ENCODE measurements around the gene PPM1M. TPM values are rescaled to one million over a fixed set of nuclear protein-coding genes. Genes with fewer than 3 reads are reported as not detected.

PPM1M gene
- total and polyA plus RNA-seq, 2 experiments from 2014 or later = 2.2 to 4.0 TPM

DNA sequence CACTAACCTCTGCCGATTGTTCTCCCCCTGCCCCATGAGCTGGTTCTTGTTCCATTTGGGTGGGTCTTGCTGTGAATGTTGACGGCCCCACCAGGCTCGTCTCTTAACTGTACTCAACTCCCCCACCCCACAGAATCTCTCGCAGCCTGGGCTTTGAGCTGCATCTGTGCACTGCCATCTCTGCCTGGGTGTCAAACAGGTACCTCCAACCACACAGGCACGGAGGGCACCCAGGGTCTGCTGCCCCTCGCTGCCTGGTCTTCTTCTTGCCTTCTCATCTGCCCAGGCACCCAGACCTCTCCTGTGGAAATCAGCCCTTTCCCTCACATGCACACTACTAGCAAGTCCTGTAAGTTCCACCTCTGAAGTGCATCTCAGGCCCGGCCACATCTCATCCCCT is 30.2 kb upstream of the PPM1M start:
- H3K36me3 Mint-ChIP-seq (ENCODE audit: low read depth) = peaks cover 52% of the 10 kb centered on the region
- TF ChIP-seq, protein P1, sequence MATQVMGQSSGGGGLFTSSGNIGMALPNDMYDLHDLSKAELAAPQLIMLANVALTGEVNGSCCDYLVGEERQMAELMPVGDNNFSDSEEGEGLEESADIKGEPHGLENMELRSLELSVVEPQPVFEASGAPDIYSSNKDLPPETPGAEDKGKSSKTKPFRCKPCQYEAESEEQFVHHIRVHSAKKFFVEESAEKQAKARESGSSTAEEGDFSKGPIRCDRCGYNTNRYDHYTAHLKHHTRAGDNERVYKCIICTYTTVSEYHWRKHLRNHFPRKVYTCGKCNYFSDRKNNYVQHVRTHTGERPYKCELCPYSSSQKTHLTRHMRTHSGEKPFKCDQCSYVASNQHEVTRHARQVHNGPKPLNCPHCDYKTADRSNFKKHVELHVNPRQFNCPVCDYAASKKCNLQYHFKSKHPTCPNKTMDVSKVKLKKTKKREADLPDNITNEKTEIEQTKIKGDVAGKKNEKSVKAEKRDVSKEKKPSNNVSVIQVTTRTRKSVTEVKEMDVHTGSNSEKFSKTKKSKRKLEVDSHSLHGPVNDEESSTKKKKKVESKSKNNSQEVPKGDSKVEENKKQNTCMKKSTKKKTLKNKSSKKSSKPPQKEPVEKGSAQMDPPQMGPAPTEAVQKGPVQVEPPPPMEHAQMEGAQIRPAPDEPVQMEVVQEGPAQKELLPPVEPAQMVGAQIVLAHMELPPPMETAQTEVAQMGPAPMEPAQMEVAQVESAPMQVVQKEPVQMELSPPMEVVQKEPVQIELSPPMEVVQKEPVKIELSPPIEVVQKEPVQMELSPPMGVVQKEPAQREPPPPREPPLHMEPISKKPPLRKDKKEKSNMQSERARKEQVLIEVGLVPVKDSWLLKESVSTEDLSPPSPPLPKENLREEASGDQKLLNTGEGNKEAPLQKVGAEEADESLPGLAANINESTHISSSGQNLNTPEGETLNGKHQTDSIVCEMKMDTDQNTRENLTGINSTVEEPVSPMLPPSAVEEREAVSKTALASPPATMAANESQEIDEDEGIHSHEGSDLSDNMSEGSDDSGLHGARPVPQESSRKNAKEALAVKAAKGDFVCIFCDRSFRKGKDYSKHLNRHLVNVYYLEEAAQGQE (IDR thresholded peaks at IDR 0.05; ENCODE audit: unreplicated experiment) = no peak
- TF ChIP-seq JUNB (IDR thresholded peaks at IDR 0.05; ENCODE audit: unreplicated experiment) = no peak
- no peak for TF ChIP-seq CREB1 (CRISPR knock-in tag; IDR thresholded peaks at IDR 0.05; ENCODE audit: low read depth)
- TF ChIP-seq, protein P2, sequence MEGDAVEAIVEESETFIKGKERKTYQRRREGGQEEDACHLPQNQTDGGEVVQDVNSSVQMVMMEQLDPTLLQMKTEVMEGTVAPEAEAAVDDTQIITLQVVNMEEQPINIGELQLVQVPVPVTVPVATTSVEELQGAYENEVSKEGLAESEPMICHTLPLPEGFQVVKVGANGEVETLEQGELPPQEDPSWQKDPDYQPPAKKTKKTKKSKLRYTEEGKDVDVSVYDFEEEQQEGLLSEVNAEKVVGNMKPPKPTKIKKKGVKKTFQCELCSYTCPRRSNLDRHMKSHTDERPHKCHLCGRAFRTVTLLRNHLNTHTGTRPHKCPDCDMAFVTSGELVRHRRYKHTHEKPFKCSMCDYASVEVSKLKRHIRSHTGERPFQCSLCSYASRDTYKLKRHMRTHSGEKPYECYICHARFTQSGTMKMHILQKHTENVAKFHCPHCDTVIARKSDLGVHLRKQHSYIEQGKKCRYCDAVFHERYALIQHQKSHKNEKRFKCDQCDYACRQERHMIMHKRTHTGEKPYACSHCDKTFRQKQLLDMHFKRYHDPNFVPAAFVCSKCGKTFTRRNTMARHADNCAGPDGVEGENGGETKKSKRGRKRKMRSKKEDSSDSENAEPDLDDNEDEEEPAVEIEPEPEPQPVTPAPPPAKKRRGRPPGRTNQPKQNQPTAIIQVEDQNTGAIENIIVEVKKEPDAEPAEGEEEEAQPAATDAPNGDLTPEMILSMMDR (conservative IDR thresholded peaks at IDR 0.05; ENCODE audit: low read depth in 2 of 2) = no peak
- TF ChIP-seq ZNF114 (CRISPR knock-in tag; IDR thresholded peaks at IDR 0.05) = no peak
- TF ChIP-seq POLR2AphosphoS5 (IDR thresholded peaks at IDR 0.05; ENCODE audit: low read depth) = no peak
- no peak for TF ChIP-seq STAT1 (IDR thresholded peaks at IDR 0.05; ENCODE audit: unreplicated experiment)
- H2AFZ ChIP-seq = no peak overlapping the region

DNA sequence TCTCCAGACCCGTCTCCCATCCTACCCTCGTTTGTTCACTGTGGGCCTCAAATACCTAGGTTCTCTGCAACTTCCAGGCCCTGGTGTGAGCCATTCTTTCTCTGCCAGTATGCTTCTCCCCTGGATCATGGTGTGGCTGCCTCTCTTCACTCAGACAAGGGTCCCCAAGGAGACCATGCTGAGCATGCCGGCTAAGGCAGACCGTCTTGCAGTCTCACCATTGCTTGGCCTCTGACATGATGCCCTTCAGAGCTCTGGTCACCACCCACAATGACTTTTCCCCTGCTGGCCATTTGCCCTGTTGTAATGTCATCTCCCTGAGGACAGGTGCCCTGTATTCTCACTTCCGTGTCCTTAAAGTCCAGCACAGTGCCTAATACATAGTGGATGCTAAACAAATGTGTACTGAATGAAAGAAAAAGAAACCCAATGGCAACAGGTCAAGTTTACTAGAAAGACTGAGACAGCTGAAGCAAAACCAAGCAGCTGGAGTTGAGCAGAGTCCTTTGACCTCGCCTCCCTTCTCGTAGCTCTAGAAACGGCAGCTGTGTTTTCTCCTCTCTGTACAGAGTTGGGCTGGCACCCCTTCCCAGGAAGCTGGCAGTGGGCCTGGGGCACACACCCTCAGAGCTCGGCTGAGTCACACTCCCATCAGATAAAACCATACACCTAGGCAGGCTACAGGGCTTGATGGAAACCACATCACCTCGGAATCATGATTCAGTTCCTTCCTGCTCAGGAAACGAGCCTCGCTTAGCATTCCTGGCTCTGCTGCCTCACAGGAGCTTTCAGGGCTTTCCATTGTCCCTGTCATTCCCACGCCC is 28.8 kb upstream of the PPM1M start:
- H3K4me2 ChIP-seq = no peak overlapping the region
- H3K27me3 Mint-ChIP-seq (ENCODE audit: insufficient read depth, low read depth, poor library complexity) = peaks cover 7% of the 10 kb centered on the region
- peaks cover 8% of the 10 kb centered on the region; the same call in 2 of the 3 replicates for H3K4me1 Mint-ChIP-seq
- DNase-seq (ENCODE audit: low spot score) = no peak
- no peak for ATAC-seq
- H3K36me3 Mint-ChIP-seq (ENCODE audit: low read depth) = peaks cover 38% of the 10 kb centered on the region
- peaks cover 2% of the 10 kb centered on the region; the same call in 1 of the 2 replicates for H4K20me1 ChIP-seq (replicated peaks; ENCODE audit: insufficient read depth)
- no peaks in the 10 kb centered on the region for H3K9me2 ChIP-seq (ENCODE audit: insufficient read depth)
- no peak overlapping the region for H3K4me3 Mint-ChIP-seq
- no peak overlapping the region for H3K27ac ChIP-seq (ENCODE audit: low read depth)
- no peak overlapping the region for H3K4me3 ChIP-seq
- peaks cover 3% of the 10 kb centered on the region for H3K4me1 ChIP-seq (ENCODE audit: insufficient read depth)
- H3K79me2 ChIP-seq (replicated peaks; ENCODE audit: insufficient read depth) = no peaks in the 10 kb centered on the region
- peaks cover 21% of the 10 kb centered on the region for H3K36me3 ChIP-seq (ENCODE audit: insufficient read depth)
- no peaks in the 10 kb centered on the region for H3K27me3 ChIP-seq (ENCODE audit: insufficient read depth)
- no peaks in the 10 kb centered on the region for H3F3A ChIP-seq (replicated peaks; ENCODE audit: low read depth)
- no peak overlapping the region for H2AFZ ChIP-seq
- no peak overlapping the region for H3K27ac Mint-ChIP-seq
- no peaks in the 10 kb centered on the region for H3K9me3 Mint-ChIP-seq
- TF ChIP-seq JUNB (IDR thresholded peaks at IDR 0.05; ENCODE audit: unreplicated experiment) (no peak), POLR2AphosphoS5 (IDR thresholded peaks at IDR 0.05; ENCODE audit: low read depth) (no peak), STAT1 (IDR thresholded peaks at IDR 0.05; ENCODE audit: unreplicated experiment) (no peak), EZH2phosphoT487 (IDR thresholded peaks at IDR 0.05; ENCODE audit: unreplicated experiment) (no peak)
- TF ChIP-seq, protein P3, sequence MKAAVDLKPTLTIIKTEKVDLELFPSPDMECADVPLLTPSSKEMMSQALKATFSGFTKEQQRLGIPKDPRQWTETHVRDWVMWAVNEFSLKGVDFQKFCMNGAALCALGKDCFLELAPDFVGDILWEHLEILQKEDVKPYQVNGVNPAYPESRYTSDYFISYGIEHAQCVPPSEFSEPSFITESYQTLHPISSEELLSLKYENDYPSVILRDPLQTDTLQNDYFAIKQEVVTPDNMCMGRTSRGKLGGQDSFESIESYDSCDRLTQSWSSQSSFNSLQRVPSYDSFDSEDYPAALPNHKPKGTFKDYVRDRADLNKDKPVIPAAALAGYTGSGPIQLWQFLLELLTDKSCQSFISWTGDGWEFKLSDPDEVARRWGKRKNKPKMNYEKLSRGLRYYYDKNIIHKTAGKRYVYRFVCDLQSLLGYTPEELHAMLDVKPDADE (IDR thresholded peaks at IDR 0.05) = no peak

More for the DNA sequence above, 30.2 kb upstream of the PPM1M start:
- no peaks in the 10 kb centered on the region for H3F3A ChIP-seq (replicated peaks; ENCODE audit: low read depth)
- H3K4me1 ChIP-seq (ENCODE audit: insufficient read depth) = no peaks in the 10 kb centered on the region
- H3K9me3 Mint-ChIP-seq = no peaks in the 10 kb centered on the region
- no peak overlapping the region for H3K4me3 ChIP-seq
- H3K27ac ChIP-seq (ENCODE audit: low read depth) = no peak overlapping the region
- no peak overlapping the region for H3K27ac Mint-ChIP-seq
- no peak overlapping the region for H3K4me3 Mint-ChIP-seq
- peaks cover 8% of the 10 kb centered on the region; the same call in 2 of the 3 replicates for H3K4me1 Mint-ChIP-seq
- no peaks in the 10 kb centered on the region for H3K9me2 ChIP-seq (ENCODE audit: insufficient read depth)
- H3K4me2 ChIP-seq = no peak overlapping the region
- no peaks in the 10 kb centered on the region for H3K79me2 ChIP-seq (replicated peaks; ENCODE audit: insufficient read depth)
- H3K27me3 ChIP-seq (ENCODE audit: insufficient read depth) = no peaks in the 10 kb centered on the region
- peaks cover 7% of the 10 kb centered on the region for H3K27me3 Mint-ChIP-seq (ENCODE audit: insufficient read depth, low read depth, poor library complexity)
- ATAC-seq = no peak
- no peak for DNase-seq (ENCODE audit: low spot score)
- H4K20me1 ChIP-seq (replicated peaks; ENCODE audit: insufficient read depth) = peaks cover 2% of the 10 kb centered on the region; the same call in 1 of the 2 replicates
- H3K36me3 ChIP-seq (ENCODE audit: insufficient read depth) = peaks cover 32% of the 10 kb centered on the region

Data from GM23338 (cell line).